Adrenal gland (tissue), 5 donors: ENCODE results near the gene CMTM8.

Experiments
- POLR2A ChIP-seq, 2 donors: fragments of 450-650 bp; IDR thresholded peaks; one replicate each; pipeline ENCODE4 v1.6.1; 2017; ENCODE audit warnings: antibody characterized with exemption in 2 of 2, mild to moderate bottlenecking in 2 of 2, moderate library complexity in 1 of 2
- TF ChIP-seq, protein P1 (sequence below), 6 experiments: fragments of 450-650 bp in 4 of 6; fragments of 200-600 bp in 2 of 6; sonication (generic) in 1 of 6; IDR thresholded peaks; 1 replicate in 5 of 6; 2 replicates in 1 of 6; pipeline versions ENCODE4 v1.5.1 to v1.8.0; 2016 to 2021; ENCODE audit warnings: antibody characterized with exemption in 6 of 6, mild to moderate bottlenecking in 2 of 6, moderate library complexity in 1 of 6
- donor health status: DM: no; HTN: no; CAD: no.

- TF ChIP-seq, protein P1, sequence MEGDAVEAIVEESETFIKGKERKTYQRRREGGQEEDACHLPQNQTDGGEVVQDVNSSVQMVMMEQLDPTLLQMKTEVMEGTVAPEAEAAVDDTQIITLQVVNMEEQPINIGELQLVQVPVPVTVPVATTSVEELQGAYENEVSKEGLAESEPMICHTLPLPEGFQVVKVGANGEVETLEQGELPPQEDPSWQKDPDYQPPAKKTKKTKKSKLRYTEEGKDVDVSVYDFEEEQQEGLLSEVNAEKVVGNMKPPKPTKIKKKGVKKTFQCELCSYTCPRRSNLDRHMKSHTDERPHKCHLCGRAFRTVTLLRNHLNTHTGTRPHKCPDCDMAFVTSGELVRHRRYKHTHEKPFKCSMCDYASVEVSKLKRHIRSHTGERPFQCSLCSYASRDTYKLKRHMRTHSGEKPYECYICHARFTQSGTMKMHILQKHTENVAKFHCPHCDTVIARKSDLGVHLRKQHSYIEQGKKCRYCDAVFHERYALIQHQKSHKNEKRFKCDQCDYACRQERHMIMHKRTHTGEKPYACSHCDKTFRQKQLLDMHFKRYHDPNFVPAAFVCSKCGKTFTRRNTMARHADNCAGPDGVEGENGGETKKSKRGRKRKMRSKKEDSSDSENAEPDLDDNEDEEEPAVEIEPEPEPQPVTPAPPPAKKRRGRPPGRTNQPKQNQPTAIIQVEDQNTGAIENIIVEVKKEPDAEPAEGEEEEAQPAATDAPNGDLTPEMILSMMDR (IDR thresholded peaks at IDR 0.05): no peak
- TF ChIP-seq POLR2A (IDR thresholded peaks at IDR 0.05): no peak
Measured at GRCh38 chr3:32195995-32196540, 42.4 kb upstream of the CMTM8 start.
